HG03469 (cell line): ENCODE data around the gene CCDC85C.

Experiments
- ATAC-seq: cut with Tn5 transposase; IDR thresholded peaks from one replicate; pipeline ENCODE4 v1.9.1; 2021; ENCODE audit warnings: mild to moderate bottlenecking, moderate library complexity, moderate number of reproducible peaks; ENCODE audit not compliant: unreplicated experiment

CCDC85C gene

DNA sequence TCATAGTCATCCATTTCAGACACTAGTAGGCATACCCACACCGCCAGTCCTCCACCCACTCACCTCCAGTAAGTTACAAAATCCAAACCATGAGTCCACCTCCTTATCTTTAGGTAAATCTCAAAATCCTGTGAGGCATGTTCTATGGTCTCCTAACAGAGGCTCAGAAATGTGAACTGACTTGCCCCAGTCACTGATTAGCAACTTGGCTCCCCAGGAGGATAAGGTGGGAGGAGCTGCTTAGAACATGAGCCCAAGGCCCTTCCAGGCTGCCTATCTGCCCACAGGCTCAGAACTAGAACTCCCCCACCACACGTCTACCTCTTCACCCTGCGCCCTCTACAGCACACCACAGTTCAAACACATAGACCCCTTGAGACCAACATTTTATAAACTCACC lies 143.2 kb downstream of the CCDC85C start:
- ATAC-seq = no peak

DNA sequence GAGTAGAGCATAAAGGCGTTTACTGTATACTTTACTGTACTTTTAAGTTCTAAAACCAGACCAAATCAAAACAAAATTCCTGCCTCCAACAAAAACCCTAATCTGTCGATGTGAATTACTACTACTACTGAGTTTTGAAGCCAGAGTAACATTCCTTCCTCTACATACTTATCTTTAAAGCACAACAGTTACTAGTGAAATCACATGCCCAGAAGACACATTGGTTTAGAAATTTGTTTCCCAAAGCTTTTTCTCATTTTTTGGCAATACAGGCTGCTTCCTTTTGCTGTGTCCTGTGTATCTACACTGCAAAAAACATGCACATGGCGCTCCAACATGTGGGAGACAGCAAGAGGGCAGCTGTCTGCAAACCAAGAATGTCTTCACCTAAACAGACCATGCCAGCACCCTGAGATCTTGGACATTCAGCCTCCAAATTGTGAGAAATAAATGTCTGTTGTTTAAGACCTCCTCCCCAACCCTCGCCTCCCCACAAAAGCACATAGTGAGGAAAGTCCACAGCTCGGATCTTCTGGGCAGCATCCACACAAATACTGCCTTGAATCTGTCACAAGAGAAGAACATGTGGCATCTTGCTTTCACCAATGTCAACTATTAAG lies 144.4 kb downstream of the CCDC85C start:
- ATAC-seq = no peak

DNA sequence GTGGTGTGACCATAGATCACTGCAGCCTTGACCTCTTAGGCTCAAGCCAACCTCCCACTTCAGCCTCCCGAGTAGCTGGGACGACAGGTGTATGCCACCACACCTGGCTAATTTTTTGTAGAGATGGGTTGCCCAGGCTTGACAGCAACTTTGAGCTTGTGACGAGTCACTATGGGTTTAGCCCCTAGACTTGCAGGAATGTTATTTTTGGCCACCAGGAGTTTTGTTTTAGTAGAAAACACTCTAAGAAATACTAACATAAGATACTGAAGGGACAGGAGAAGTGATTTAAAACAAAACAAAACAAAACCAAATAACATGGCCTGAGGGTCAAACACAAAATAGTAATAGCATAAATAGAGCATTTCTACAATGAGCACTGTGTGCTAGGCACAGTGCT lies 149.8 kb downstream of the CCDC85C start:
- ATAC-seq = no peak

DNA sequence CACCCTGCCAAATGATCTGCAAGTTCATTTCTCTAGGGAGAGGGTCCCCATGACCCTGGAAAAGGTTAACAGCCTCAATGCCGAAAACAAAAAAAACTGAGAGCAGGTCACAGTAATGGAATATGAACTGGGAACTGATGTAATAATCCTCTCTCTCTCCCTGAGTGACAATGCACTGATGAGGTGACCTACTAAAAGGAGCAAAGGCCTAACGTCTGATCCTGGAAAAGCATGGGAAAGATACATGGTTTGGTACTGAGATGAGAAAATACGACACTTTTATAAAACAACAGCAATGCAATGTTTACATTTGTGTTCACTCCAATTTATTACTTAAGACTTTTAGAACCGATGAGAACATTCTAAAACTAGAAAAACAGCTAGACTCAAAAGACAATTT lies 151.0 kb downstream of the CCDC85C start:
- ATAC-seq = no peak

DNA sequence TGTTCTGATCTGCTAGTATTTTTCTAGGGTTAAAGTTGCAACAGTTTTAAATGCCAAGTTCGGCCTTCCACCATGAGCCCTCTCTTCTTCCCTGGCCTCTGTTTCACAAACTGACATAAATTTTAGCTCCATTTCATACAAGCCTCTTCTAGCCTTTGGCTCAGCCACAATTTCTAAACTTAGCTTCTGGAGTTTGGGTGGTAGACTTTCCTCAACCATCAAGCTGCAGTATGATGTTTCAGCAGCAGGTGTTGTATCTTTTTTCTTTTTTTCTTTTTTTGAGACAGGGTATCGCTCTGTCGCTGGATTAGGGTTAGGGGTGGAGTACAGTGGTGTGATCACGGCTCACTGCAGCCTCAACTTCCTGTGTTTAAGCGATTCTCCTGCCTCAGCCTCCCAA lies 152.8 kb downstream of the CCDC85C start:
- ATAC-seq = no peak

DNA sequence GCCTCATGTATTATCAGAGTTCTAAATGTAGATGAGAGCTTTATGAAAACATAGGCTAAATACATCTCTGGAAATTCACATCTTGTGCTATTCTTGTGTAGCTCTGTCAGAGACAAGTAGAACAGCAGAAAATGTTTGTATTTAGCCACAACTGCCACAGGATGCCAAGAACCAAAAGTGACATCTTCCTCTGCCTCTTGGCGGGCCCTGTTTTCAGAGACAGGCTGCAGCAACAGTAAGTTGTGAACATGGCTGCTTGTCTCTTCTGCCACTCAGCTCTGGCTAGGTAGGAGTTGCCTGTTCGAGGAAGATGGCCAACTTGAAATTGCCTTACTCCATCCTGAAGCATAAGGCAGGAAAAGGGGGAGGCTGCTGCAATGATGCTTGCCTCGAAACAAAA lies 153.7 kb downstream of the CCDC85C start:
- no peak for ATAC-seq
